NCI-H82 (cell line): Measurements from ENCODE around the gene MVP.
"Not testable (repeated sequence)": the region's sequence is repeated elsewhere in the genome, so short reads cannot be mapped to it uniquely, and the experiment has no call there.

ENCODE experiments used
- DNase-seq: peaks from one replicate; lab custom pipeline; 2025; lab: John Stamatoyannopoulos, UW

MVP gene

GRCh38 chr16:29815793-29816693 is 4.2 kb upstream of the MVP start, which contains the start of gene PAGR1:
Gene PAGR1 (plus strand): TSS chr16:29816152. CDS start chr16:29816526, 374 bp downstream.
- DNase-seq: peak; percentile 98

GRCh38 chr16:29816694-29817441 is 3.4 kb upstream of the MVP start:
- DNase-seq: peak; percentile 65

- no peak for DNase-seq
Observed at GRCh38 chr16:29818082-29818481, 2.2 kb upstream of the MVP start.

GRCh38 chr16:29819506-29819905 is 756 bp upstream of the MVP start:
- DNase-seq: peak; percentile 38

- no peak for DNase-seq
Observed at GRCh38 chr16:29820730-29821642, 724 bp downstream of the MVP start.

- no peak for DNase-seq
Observed at GRCh38 chr16:29821643-29822115, 1.4 kb downstream of the MVP start.

GRCh38 chr16:29824589-29825144 is 4.4 kb downstream of the MVP start:
- DNase-seq: no peak

GRCh38 chr16:29825145-29826044 is 5.1 kb downstream of the MVP start:
- peak; percentile 97 for DNase-seq

- no peak for DNase-seq
Observed at GRCh38 chr16:29826342-29826695, 6.1 kb downstream of the MVP start.

- no peak for DNase-seq
Observed at GRCh38 chr16:29830774-29831173, 10.5 kb downstream of the MVP start.

GRCh38 chr16:29831490-29831889 is 11.2 kb downstream of the MVP start:
- DNase-seq: no peak

GRCh38 chr16:29833219-29833618 is 13.0 kb downstream of the MVP start:
- not testable (repeated sequence) for DNase-seq

GRCh38 chr16:29834079-29834478 is 13.8 kb downstream of the MVP start:
- DNase-seq: no peak

- no peak for DNase-seq
Observed at GRCh38 chr16:29835926-29836325, 15.7 kb downstream of the MVP start.

GRCh38 chr16:29836623-29837022 is 16.4 kb downstream of the MVP start:
- DNase-seq: no peak

- no peak for DNase-seq
Observed at GRCh38 chr16:29837841-29838240, 17.6 kb downstream of the MVP start.

- no peak for DNase-seq
Observed at GRCh38 chr16:29839822-29840221, 19.6 kb downstream of the MVP start.

- no peak for DNase-seq
Observed at GRCh38 chr16:29840240-29840639, 20.0 kb downstream of the MVP start.

GRCh38 chr16:29841631-29842030 is 21.4 kb downstream of the MVP start:
- no peak for DNase-seq

- DNase-seq: no peak
Observed at GRCh38 chr16:29842732-29843346, 22.6 kb downstream of the MVP start.
